ENCODE measurements around the gene ZNF688.

GRCh38 chr16:30530163-30531037 is 41.1 kb downstream of the ZNF688 start:
- TF ChIP-seq PATZ1 (CRISPR knock-in tag; IDR thresholded peaks at IDR 0.05; ENCODE audit: borderline replicate concordance) (no peak), OSR1 (CRISPR knock-in tag; IDR thresholded peaks at IDR 0.05) (no peak)
